Thyroid gland (tissue), 4 donors: ENCODE results near the gene PIEZO2. TPM values are rescaled to one million over a fixed set of nuclear protein-coding genes. Genes with fewer than 3 reads are reported as not detected.
A peak's percentile ranks its signal among the peaks of the same experiment; 100 is the strongest.

Source experiments
- DNase-seq, 2 donors: peaks; one replicate each; pipeline ENCODE4 v3.0.0-alpha.2; 2019
- H3K27ac ChIP-seq, 3 donors: fragments of 200-600 bp; sonication (generic); 1 replicate in 2 of 3; 2 replicates in 1 of 3; pipeline ENCODE4 v1.5.1; 2016 to 2019; ENCODE audit warnings: mild to moderate bottlenecking in 1 of 3, moderate library complexity in 1 of 3
- H3K27me3 ChIP-seq: fragments of 200-600 bp; sonication (generic); one replicate; pipeline ENCODE4 v1.5.1; 2019
- H3K36me3 ChIP-seq, 2 donors: fragments of 200-600 bp; sonication (generic); one replicate each; pipeline ENCODE4 v1.5.1; 2016 to 2019
- H3K4me1 ChIP-seq, 2 donors: fragments of 200-600 bp; sonication (generic); one replicate each; pipeline ENCODE4 v1.5.1; 2017 to 2019
- H3K4me3 ChIP-seq, 3 donors: fragments of 200-600 bp; sonication (generic); replicated peaks in 1 of 3; 1 replicate in 2 of 3; 2 replicates in 1 of 3; pipeline ENCODE4 v1.5.1; 2016; ENCODE audit warnings: mild to moderate bottlenecking in 1 of 3
- H3K9me3 ChIP-seq: fragments of 200-600 bp; sonication (generic); one replicate; pipeline ENCODE4 v1.5.1; 2017
- POLR2A ChIP-seq, 2 donors: fragments of 450-650 bp; IDR thresholded peaks; one replicate each; pipeline ENCODE4 v1.6.1; 2017; ENCODE audit warnings: antibody characterized with exemption in 2 of 2, mild to moderate bottlenecking in 2 of 2, moderate library complexity in 1 of 2
- WGBS, 2 donors: methylation state at CpG; one replicate each; pipeline ENCODE4 v1.1.5; 2017; 5-methylcytosine and 5-hydroxymethylcytosine counted together
- intact Hi-C: fragments of 100-400 bp; cut with DNase I; formaldehyde crosslinking; loops from one replicate; pipeline ENCODE4 v1.15.1; 2023
- total RNA-seq, 4 donors: library from RNA; depleted of rRNA; stranded (reverse); fragments of >200 nt; gene quantifications; one replicate each; pipeline ENCODE4 v1.2.3, GENCODE V29; 2016
- TF ChIP-seq, protein P1 (sequence below), 6 experiments: fragments of 200-600 bp in 3 of 6; fragments of 450-650 bp in 3 of 6; sonication (generic) in 3 of 6; IDR thresholded peaks; one replicate each; pipeline ENCODE4 v1.5.1; 2016 to 2019; ENCODE audit warnings: antibody characterized with exemption in 6 of 6, mild to moderate bottlenecking in 2 of 6, inconsistent platforms in 1 of 6, moderate library complexity in 1 of 6

Gene PIEZO2
- total RNA-seq, 4 donors from 2014 or later: 5.0 to 13.8 (median 6.1) TPM

DNA sequence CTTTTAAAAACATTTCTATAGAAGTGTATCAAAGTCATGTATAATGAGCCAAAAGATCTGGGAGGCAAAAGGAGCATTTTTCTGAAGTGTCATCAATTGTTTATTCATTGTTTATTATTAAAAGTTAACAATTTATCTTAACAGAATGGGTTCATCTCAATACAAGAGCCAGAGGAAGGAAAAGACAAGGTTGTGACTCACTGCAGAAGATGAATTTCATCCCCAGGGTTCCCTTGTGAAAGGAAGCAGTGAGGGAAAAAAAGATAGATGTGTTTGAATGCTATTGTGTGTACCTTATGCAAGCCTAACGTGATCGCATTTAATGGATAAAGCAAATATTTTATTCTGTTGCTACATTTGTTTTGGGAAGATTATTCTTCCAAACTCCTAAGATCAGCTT lies 286.3 kb downstream of the PIEZO2 start:
- TF ChIP-seq, protein P1, sequence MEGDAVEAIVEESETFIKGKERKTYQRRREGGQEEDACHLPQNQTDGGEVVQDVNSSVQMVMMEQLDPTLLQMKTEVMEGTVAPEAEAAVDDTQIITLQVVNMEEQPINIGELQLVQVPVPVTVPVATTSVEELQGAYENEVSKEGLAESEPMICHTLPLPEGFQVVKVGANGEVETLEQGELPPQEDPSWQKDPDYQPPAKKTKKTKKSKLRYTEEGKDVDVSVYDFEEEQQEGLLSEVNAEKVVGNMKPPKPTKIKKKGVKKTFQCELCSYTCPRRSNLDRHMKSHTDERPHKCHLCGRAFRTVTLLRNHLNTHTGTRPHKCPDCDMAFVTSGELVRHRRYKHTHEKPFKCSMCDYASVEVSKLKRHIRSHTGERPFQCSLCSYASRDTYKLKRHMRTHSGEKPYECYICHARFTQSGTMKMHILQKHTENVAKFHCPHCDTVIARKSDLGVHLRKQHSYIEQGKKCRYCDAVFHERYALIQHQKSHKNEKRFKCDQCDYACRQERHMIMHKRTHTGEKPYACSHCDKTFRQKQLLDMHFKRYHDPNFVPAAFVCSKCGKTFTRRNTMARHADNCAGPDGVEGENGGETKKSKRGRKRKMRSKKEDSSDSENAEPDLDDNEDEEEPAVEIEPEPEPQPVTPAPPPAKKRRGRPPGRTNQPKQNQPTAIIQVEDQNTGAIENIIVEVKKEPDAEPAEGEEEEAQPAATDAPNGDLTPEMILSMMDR (IDR thresholded peaks at IDR 0.05): no peak
- TF ChIP-seq POLR2A (IDR thresholded peaks at IDR 0.05): no peak
- WGBS, 2 donors: 76 to 78% methylated on average over 2 of the region's 2 CpGs
- Histone ChIP-seq H3K27me3 (no peaks in the 10 kb centered on the region), H3K9me3 (no peaks in the 10 kb centered on the region), H3K4me1 (peaks cover 0 to 9% of the 10 kb centered on the region in 2 donors), H3K36me3 (no peaks in the 10 kb centered on the region), H3K4me3 (no peak overlapping the region), H3K27ac (no peak overlapping the region)
- no peak for DNase-seq
- intact Hi-C loops: no loop called here

DNA sequence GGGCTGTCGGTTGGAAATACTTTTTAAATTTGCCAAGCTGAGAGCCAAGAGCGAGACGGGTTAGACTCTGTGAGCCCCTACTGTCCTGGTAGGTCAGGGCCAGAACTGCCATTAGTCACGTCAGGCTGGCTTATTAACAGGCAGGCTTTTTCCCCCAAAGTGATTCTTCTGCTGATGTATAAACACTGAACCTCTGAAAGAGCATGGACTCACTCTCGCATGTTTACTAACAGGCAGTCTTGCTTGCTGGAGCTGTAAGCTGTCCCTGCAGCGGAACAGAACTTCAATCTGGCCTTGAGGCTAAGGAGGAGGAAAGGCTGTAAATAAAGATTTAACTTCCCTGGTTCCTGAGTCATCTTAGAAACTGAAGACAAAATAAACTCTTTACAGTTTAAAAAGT lies 288.4 kb downstream of the PIEZO2 start:
- DNase-seq: peak in 1 of 2 donors; percentile 24
- TF ChIP-seq, protein P1 (IDR thresholded peaks at IDR 0.05): no peak
- TF ChIP-seq POLR2A (IDR thresholded peaks at IDR 0.05): no peak

DNA sequence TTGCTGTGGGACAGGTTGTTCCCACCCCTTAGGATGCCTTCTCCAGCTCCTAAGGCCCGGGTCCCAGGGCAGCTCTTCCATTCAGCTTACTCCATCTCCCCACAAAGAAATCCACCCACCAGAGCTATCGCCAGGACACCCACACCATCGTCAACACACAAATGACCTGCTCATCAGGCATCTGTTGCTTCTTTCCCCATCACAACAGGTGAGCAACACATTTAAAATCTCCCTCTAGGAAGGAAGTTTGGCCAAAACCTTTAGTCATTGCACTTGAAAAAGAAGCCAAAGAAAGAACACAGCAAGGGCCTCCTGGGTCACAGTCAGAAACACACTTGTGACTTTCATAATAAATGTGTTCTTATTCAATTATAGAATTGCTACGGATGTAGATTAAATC lies 289.0 kb downstream of the PIEZO2 start:
- H3K4me1 ChIP-seq: peaks cover 0 to 9% of the 10 kb centered on the region in 2 donors

More for the DNA sequence above, 288.4 kb downstream of the PIEZO2 start:
- Histone ChIP-seq H3K27ac (peak overlapping the region in 1 of 3 donors; percentile 8), H3K4me1 (peaks cover 0 to 9% of the 10 kb centered on the region in 2 donors), H3K9me3 (no peaks in the 10 kb centered on the region), H3K4me3 (no peak overlapping the region), H3K27me3 (no peaks in the 10 kb centered on the region), H3K36me3 (no peaks in the 10 kb centered on the region)
- 35 to 44% methylated on average over 6 of the region's 6 CpGs for WGBS, 2 donors
- intact Hi-C loops: no loop called here

DNA sequence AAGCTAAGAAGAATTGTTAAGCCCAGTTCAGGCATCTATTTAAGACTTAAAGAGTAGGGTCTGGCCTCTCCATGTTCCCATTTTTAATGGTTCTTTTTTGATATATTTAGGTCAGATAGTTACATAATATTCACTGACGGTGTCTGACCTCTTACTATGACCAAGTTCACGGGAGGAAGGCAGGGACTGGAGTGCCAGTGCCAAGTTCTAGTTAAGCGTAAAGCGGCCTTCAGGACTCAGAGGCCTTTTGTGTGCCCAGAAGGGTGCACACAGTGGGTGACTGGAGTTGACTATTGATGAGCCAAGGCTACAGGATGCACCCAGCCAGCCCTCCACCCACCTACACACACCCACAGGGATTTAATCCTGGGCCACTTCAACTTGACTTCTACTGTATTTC lies 290.9 kb downstream of the PIEZO2 start:
- no peak for TF ChIP-seq POLR2A (IDR thresholded peaks at IDR 0.05)
- TF ChIP-seq, protein P1 (IDR thresholded peaks at IDR 0.05): no peak
- WGBS, 2 donors: 85 to 94% methylated on average over 4 of the region's 4 CpGs
- H3K4me3 ChIP-seq: no peak overlapping the region
- H3K4me1 ChIP-seq: peaks cover 0 to 9% of the 10 kb centered on the region in 2 donors
- no peaks in the 10 kb centered on the region for H3K9me3 ChIP-seq
- H3K36me3 ChIP-seq: no peaks in the 10 kb centered on the region
- H3K27me3 ChIP-seq: no peaks in the 10 kb centered on the region
- no peak overlapping the region for H3K27ac ChIP-seq
- intact Hi-C loops: loop anchor here (10.0 kb wide), 1 partner anchor 296 kb away; no protein-coding TSS in a partner anchor
- no peak for DNase-seq

More for the DNA sequence above, 289.0 kb downstream of the PIEZO2 start:
- Histone ChIP-seq H3K36me3 (no peaks in the 10 kb centered on the region), H3K4me3 (no peak overlapping the region), H3K9me3 (no peaks in the 10 kb centered on the region), H3K27ac (peak overlapping the region in 1 of 3 donors; percentile 8), H3K27me3 (no peaks in the 10 kb centered on the region)
- 69 to 74% methylated on average over 4 of the region's 4 CpGs for whole genome bisulfite sequencing, 2 donors
- TF ChIP-seq POLR2A (IDR thresholded peaks at IDR 0.05): no peak
- TF ChIP-seq, protein P1 (IDR thresholded peaks at IDR 0.05): no peak
- peak in 1 of 2 donors; percentile 6 for DNase-seq
- intact Hi-C loops: no loop called here

DNA sequence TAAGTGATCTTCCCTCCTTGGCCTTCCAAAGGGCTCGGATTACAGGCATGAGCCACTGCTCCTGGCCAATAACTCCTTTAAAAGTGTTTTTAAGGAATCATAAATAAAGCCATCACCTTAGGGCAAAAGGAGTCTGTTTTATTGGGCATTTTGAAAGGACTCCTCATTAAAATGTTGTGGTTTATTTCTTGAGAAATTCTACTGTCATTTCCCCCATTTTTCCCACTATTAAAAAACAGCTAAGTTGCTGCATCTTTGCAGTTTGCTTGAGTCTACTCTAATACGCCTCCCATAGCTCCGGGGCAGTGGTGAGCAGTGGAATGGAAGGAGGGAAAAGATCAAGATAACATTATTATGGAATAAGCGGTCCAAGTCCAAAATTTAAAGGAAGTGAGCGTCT lies 293.2 kb downstream of the PIEZO2 start:
- Histone ChIP-seq H3K27ac (no peak overlapping the region), H3K27me3 (no peaks in the 10 kb centered on the region), H3K4me3 (no peak overlapping the region), H3K9me3 (no peaks in the 10 kb centered on the region), H3K4me1 (peaks cover 11 to 23% of the 10 kb centered on the region in 2 donors), H3K36me3 (no peaks in the 10 kb centered on the region)
- 80 to 84% methylated on average over 5 of the region's 5 CpGs for WGBS, 2 donors
- TF ChIP-seq, protein P1 (IDR thresholded peaks at IDR 0.05): no peak
- no peak for TF ChIP-seq POLR2A (IDR thresholded peaks at IDR 0.05)
- DNase-seq: no peak
- intact Hi-C loops: loop anchor here (10.0 kb wide), 1 partner anchor 299 kb away; no protein-coding TSS in a partner anchor
